GM13977 (cell line): ENCODE results near the gene NAT16.
"Not testable (repeated sequence)": the region's sequence is repeated elsewhere in the genome, so short reads cannot be mapped to it uniquely, and the experiment has no call there.

Source experiments
- DNase-seq: peaks from one replicate; pipeline ENCODE4 v3.0.0; 2012; ENCODE audit warnings: low spot score
- in situ Hi-C: fragments of 300-500 bp; cut with MboI; formaldehyde crosslinking; loops from one replicate; pipeline ENCODE4 v1.12.0; 2022; ENCODE audit warnings: low sequenced_read_pairs, low pct_unique_long_range_greater_than_20kb, mixed read lengths, inconsistent platforms; ENCODE audit not compliant: unreplicated experiment
- TF ChIP-seq, protein P1 (sequence below): IDR thresholded peaks from 2 replicates; pipeline ENCODE4 v1.5.1; 2012; ENCODE audit warnings: mild to moderate bottlenecking, control low read depth; ENCODE audit not compliant: insufficient read depth; ENCODE audit errors: extremely low read depth, missing control alignments

Gene NAT16

DNA sequence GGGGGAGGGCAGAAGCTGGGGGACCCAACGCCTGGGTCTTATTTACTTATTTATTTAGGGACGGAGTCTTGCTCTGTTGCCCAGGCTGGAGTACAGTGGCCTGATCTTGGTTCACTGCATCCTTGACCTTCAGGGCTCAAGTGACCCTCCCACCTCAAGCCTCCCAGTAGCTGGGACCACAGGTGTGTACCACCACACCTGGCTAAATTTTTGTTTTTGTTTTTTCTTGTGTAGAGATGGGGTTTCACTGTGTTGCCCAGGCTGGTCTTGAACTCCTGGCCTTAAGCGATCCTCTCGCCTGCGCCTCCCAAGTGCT, 22.5 kb upstream of the NAT16 start:
- DNase-seq, result no peak
- in situ Hi-C loops, result no loop called here
- TF ChIP-seq, protein P1, sequence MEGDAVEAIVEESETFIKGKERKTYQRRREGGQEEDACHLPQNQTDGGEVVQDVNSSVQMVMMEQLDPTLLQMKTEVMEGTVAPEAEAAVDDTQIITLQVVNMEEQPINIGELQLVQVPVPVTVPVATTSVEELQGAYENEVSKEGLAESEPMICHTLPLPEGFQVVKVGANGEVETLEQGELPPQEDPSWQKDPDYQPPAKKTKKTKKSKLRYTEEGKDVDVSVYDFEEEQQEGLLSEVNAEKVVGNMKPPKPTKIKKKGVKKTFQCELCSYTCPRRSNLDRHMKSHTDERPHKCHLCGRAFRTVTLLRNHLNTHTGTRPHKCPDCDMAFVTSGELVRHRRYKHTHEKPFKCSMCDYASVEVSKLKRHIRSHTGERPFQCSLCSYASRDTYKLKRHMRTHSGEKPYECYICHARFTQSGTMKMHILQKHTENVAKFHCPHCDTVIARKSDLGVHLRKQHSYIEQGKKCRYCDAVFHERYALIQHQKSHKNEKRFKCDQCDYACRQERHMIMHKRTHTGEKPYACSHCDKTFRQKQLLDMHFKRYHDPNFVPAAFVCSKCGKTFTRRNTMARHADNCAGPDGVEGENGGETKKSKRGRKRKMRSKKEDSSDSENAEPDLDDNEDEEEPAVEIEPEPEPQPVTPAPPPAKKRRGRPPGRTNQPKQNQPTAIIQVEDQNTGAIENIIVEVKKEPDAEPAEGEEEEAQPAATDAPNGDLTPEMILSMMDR, result no peak

- no peak for DNase-seq
- TF ChIP-seq, protein P1, result no peak
- in situ Hi-C loops, result no loop called here
These were observed 21.9 kb upstream of the NAT16 start for GRCh38 chr7:101201695-101202602.

- TF ChIP-seq, protein P1, result no peak
- in situ Hi-C loops, result no loop called here
- DNase-seq, result no peak
These were observed 20.9 kb upstream of the NAT16 start, which contains the start of gene MOGAT3 for GRCh38 chr7:101200862-101201599. Gene MOGAT3, minus strand, starts transcription at chr7:101201036. Its CDS starts 182 bp downstream, at chr7:101200854.

DNA sequence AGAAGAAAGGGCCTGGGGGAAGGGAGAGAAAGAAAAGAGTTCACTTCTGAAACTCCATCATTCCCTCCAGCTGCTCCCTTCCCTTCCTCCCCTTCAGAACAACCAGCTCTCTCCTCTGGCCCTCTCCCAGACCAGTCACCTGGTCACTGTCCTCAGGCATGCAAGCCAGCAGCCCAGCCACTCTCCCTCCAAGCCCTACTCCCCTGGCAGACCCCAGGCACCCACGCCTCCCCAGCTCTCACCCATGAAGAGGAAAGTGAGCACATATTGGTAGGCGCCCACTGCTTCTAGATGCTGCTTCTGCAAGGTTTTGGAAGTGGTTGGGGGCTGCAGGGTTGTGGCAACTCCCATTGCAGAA, 20.4 kb upstream of the NAT16 start:
- TF ChIP-seq, protein P1, result no peak
- no peak for DNase-seq
- in situ Hi-C loops, result no loop called here

- DNase-seq, in situ Hi-C loops: not testable (repeated sequence)
These were observed 19.4 kb upstream of the NAT16 start for GRCh38 chr7:101199522-101199921.

DNA sequence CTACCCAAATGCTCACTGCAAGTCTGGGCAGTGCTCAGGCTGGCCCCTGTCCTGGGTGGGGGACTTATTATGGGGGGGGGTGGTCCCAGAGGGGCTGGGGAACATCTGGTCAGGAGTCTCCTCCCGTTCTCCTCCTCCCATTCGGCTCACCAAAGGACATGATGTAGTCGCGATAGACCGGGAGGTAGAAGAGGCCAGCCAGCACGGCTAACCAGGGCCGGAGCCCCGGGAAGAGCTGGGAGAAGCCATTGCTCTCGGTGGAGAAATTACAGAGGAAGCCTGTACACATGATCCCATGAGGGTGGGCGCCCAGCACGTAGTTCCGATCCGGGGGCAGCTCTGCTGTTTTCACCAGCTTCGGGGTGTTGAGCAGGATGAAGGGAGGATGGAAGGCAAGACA, 18.4 kb upstream of the NAT16 start:
- in situ Hi-C loops, result no loop called here
- DNase-seq, result no peak

More for the DNA sequence above, 18.4 kb upstream of the NAT16 start:
- TF ChIP-seq, protein P1, result no peak
